Measurements from ENCODE around the gene TMEM144.
"Not testable (repeated sequence)": the region's sequence is repeated elsewhere in the genome, so short reads cannot be mapped to it uniquely, and the experiment has no call there.

The TMEM144 gene

DNA sequence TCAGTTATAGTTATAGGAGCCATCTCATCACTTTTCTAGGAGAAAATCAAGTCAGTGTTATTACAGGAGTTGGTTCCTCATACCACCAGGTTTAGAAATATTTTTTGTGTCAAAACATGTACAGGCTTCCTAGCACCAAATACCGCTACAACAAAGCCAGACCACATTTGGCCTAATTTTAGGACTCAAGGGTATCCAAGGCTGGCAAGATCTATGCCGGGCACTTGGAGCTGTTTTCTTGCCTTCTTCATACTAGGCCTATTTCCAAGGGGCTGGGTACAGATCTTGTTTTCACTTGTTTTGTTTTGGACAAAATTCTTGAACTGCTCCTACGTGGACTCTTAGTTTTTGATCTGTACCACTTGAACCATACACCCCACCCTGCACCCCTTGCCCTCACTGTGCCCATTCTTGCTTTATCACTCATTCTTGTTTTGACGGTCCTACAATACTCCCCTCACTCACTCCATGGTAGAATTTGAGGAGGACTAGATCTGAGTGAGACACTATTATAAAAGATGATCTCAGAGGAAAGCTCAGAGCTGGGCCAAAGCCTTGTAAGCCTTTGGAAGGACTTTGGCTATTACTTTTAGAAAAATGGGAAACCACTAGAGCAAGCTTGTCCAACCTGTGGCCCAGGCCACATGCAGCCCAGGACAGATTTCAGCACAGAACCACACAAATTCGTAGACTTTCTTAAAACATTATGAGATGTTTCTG, 17.7 kb upstream of the TMEM144 start:
- ATAC-seq = no peak

- no peak for ATAC-seq
These were observed 17.0 kb upstream of the TMEM144 start for GRCh38 chr4:158193171-158193749.

GRCh38 chr4:158195297-158195696, 15.0 kb upstream of the TMEM144 start:
- ATAC-seq = no peak

- no peak for ATAC-seq
These were observed 13.0 kb upstream of the TMEM144 start for GRCh38 chr4:158197194-158197776.

DNA sequence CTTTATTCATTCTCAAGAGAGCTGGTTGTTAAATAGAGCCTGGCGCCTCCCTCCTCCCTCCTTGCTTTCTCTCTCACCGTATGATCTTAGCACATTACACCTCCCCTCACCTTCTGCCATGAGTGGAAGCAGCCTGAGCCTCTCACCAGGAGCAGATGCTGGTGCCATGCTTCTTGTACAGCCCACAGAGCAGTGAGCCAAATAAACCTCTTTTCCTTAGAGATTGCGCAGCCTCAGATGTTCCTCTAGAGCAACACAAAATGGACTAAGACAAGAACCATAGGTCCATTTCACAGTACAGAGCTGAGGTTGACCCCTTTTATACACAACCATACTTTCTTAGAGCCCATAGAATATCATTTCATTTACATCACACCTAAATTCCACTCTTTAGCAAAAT, 10.1 kb upstream of the TMEM144 start:
- no peak for ATAC-seq

GRCh38 chr4:158201322-158201721, 9.0 kb upstream of the TMEM144 start:
- no peak for ATAC-seq

- ATAC-seq = no peak
These were observed 8.4 kb upstream of the TMEM144 start for GRCh38 chr4:158201876-158202275.

DNA sequence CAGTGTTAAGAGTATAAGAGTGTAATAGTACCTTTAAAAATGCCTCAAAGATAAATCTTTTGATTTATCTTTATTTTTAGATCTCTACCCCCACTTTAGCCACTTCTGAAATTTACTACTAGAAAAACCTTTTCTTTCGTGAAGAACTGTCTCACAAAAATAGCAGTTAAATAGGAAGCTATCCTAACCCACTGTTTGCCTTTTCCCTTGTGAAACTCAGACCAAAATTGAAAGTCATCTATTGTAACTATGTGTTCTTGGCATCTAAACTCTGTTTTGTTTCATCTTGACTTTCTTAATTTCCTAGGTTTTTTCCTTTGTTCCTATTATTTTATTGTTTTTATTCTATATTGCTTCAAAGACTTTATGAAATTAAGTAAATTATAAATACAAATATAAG, 7.8 kb upstream of the TMEM144 start:
- no peak for ATAC-seq

- ATAC-seq = no peak
These were observed 6.8 kb upstream of the TMEM144 start for GRCh38 chr4:158203436-158203835.

DNA sequence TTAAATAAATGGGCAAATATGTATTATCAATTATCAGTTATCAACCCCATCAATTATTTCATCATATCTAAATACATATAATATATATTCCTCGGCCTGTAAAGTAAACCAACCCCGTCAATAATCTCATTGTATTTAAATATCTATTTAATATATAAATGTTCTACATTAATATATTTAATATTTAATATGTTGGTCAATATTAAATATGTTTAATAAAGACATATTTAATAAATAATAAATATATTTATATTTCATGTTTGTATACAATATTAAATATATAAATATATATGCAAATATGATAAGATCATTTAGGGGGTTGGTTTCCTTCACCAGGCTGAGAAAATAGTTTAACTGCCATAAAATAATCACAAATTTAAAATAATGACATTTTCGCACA, 6.4 kb upstream of the TMEM144 start:
- ATAC-seq = no peak

DNA sequence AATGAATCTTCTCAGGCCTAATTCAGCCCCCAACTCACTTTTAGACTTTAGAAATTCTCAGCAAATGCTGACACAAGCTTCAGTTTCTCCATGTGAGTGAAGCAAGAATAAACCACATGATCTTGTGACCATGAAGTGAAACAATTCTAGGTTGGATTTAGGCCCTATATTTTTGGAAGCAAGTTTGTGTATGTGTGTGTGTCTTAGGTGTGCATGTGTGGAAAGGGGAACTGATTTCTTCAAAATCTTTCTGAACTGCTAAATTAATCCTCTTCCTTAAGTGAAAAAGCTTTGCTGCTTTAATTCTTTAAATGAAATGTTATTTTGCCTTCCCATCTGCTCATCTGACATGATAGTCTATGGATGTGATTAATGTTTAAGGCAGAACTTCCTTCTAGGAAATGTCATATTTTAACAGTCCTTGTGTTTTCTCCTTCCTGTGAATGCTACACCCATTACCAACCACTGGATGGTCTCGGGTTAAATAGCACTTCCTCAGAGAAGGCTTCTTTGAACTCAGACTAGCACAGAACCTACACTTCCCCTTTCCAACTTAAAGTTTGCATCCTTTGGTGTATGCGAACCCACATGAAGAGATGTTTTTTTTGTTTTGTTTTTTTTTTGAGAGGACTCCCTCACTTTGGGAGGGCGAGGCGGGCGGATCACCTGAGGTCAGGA, 1.2 kb upstream of the TMEM144 start:
- no peak for ATAC-seq

DNA sequence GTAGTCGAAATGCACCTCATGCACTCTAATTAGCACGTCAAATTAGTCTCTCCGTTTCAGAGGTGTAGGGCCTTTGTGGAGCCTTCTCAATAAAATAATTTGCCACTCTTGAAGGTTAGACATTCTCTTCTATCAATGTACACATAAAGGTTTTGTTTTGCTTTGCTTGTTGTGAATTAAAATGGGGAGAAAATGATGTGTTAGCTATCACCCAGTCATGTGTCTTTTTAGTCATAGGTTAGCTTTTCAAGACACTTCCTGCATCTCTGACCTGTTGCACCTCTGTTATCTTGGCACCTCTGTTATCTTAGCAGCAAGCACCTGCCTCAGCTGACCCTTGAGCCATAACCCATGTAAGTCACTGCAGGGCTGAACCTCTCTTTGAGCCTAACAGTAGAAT, 936 bp downstream of the TMEM144 start:
- no peak for ATAC-seq

GRCh38 chr4:158213466-158213865, 3.2 kb downstream of the TMEM144 start:
- ATAC-seq = no peak

DNA sequence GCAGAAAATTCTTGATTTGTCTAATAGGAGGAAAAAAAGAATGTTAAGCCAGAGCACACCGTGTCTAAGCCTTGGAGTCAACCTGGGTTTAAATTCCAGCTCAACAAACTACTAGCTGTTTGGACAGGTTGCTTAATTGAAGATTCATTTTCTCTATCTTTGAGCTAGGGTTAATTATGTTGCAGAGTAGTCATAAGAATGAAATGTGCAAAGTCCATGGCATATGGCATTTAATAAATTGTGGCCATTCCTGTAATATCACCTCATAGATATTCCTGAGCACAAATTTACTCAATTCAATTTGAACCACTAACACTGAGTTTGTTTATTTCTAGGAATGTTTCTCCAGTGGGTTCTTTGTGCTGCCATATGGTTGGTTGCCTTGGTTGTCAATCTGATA, 4.6 kb downstream of the TMEM144 start:
- no peak for ATAC-seq

DNA sequence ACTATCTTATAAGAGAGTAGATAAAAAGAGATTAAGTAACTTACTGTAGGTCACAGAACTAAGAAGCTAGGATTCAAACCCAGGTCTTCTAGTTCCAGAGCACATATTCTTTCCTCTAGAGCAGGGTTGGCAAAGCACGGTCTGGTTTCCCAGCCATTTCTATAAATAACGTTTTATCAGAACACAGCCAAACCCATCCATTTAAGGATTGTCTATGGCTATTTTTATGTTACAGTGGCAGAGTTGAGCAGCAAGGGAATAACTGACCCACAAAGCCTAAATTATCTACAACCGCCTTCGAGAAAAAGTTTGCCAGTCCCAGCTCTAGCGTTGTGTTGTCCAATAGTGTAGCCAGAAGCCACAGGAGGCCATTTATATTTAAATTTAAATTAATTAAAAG, 7.5 kb downstream of the TMEM144 start:
- ATAC-seq = no peak

- no peak for ATAC-seq
These were observed 9.3 kb downstream of the TMEM144 start for GRCh38 chr4:158219623-158220022.

- ATAC-seq = not testable (repeated sequence)
These were observed 14.0 kb downstream of the TMEM144 start for GRCh38 chr4:158224318-158224717.

GRCh38 chr4:158224999-158225398, 14.7 kb downstream of the TMEM144 start:
- ATAC-seq = not testable (repeated sequence)

GRCh38 chr4:158227880-158228279, 17.6 kb downstream of the TMEM144 start:
- not testable (repeated sequence) for ATAC-seq

DNA sequence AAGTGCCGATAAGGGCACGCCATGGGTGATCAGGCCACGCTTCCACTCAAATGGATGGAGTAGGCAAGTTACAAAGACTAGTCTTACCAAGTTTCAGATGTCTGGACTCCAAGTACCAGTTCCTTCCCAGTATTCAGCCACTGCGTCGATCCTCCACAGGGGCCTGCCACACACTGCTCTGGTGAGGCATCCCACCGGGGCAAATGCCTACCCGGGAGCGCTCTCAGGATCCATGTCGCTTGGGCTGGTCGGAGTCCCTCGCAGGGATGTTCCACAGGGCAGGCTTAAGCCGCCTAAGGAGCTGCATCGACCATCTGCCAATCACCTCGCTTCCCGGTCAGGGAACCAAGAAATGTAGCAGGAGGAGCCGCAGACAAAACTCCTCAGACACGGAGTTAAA, 18.1 kb downstream of the TMEM144 start:
- ATAC-seq = not testable (repeated sequence)

GRCh38 chr4:158229768-158230167, 19.5 kb downstream of the TMEM144 start:
- no peak for ATAC-seq

DNA sequence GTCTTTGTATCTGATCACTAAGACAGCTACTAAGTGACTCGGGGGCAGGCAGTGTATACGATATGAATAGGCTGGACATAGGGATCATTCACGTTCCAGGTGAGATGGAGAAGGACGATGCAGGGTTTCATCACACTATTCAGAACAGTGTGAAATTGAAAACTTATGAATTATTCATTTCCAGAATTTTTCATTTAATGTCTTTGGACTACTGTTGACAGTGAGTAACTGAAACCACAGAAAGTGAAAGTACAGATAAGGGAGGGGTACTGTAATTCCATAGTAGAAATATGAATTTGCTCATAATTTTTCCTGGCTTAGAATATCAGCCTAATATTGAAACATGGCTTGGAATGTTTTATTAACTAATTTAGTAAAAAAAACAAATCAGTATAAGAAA, 24.4 kb downstream of the TMEM144 start:
- no peak for ATAC-seq

GRCh38 chr4:158236304-158237030, 26.2 kb downstream of the TMEM144 start:
- no peak for ATAC-seq
